HUDEP-2 (cell line): Measurements from ENCODE around the gene TENM4.

ENCODE experiments used
- DNase-seq, 76 experiments: peaks; one replicate each; lab custom pipeline; 2025; ENCODE audit not compliant: unreplicated experiment in 76 of 76; lab: John Stamatoyannopoulos, UW

The TENM4 gene

GRCh38 chr11:79097246-79097875 is 343.5 kb downstream of the TENM4 start:
- no peak for DNase-seq

- no peak for DNase-seq
Measured at GRCh38 chr11:79095424-79095823, 345.4 kb downstream of the TENM4 start.

GRCh38 chr11:79094616-79095015 is 346.2 kb downstream of the TENM4 start:
- no peak for DNase-seq

- peak in 2 of 76 experiments; percentile 12 to 16 for DNase-seq
Measured at GRCh38 chr11:79092791-79093353, 348.0 kb downstream of the TENM4 start.

- no peak for DNase-seq
Measured at GRCh38 chr11:79090191-79090705, 350.6 kb downstream of the TENM4 start.

- no peak for DNase-seq
Measured at GRCh38 chr11:79089601-79090000, 351.2 kb downstream of the TENM4 start.

GRCh38 chr11:79088967-79089366 is 351.9 kb downstream of the TENM4 start:
- no peak for DNase-seq

GRCh38 chr11:79087961-79088318 is 352.9 kb downstream of the TENM4 start:
- no peak for DNase-seq

- DNase-seq: no peak
Measured at GRCh38 chr11:79087238-79087960, 353.4 kb downstream of the TENM4 start.

- no peak for DNase-seq
Measured at GRCh38 chr11:79086056-79086455, 354.8 kb downstream of the TENM4 start.

- DNase-seq: no peak
Measured at GRCh38 chr11:79084382-79084781, 356.4 kb downstream of the TENM4 start.

- DNase-seq: no peak
Measured at GRCh38 chr11:79083352-79083751, 357.5 kb downstream of the TENM4 start.

GRCh38 chr11:79082907-79083306 is 357.9 kb downstream of the TENM4 start:
- no peak for DNase-seq

- no peak for DNase-seq
Measured at GRCh38 chr11:79082280-79082679, 358.6 kb downstream of the TENM4 start.

GRCh38 chr11:79081471-79082031 is 359.3 kb downstream of the TENM4 start:
- no peak for DNase-seq

- no peak for DNase-seq
Measured at GRCh38 chr11:79080551-79080950, 360.3 kb downstream of the TENM4 start.

- no peak for DNase-seq
Measured at GRCh38 chr11:79078999-79079398, 361.8 kb downstream of the TENM4 start.

- DNase-seq: no peak
Measured at GRCh38 chr11:79078456-79078855, 362.4 kb downstream of the TENM4 start.

GRCh38 chr11:79077702-79078330 is 363.0 kb downstream of the TENM4 start:
- no peak for DNase-seq

GRCh38 chr11:79076526-79077115 is 364.2 kb downstream of the TENM4 start:
- DNase-seq: peak in 24 of 76 experiments; percentile 1 to 46 (median 10)

GRCh38 chr11:79074547-79074946 is 366.3 kb downstream of the TENM4 start:
- no peak for DNase-seq
